H1 (cell line): ENCODE results near the gene FHIT. TPM values are rescaled to one million over a fixed set of nuclear protein-coding genes. Genes with fewer than 3 reads are reported as not detected.

Experiments
- CTCF ChIA-PET: fragments of 300-600 bp; sonication (Branson Sonifier 250); formaldehyde crosslinking; loops from one replicate; lab custom pipeline; 2021; ENCODE audit not compliant: partially characterized antibody; lab: Charles Lee
- POLR2A ChIA-PET: fragments of 300-600 bp; sonication (Branson Sonifier 250); formaldehyde crosslinking; loops from one replicate; lab custom pipeline; 2021; ENCODE audit warnings: inconsistent platforms; ENCODE audit not compliant: partially characterized antibody; lab: Charles Lee
- DNase-seq, 2 experiments: peaks; one replicate each; pipeline versions ENCODE4 v3.0.0 to v3.0.0-alpha.2; 2010 to 2022; ENCODE audit warnings: low spot score in 2 of 2, low read depth in 1 of 2, mixed read lengths in 1 of 2
- FAIRE-seq: peaks from 2 replicates; lab custom pipeline; 2011; peaks lifted over from hg19 to GRCh38; lab: Jason Lieb, UNC
- H2AFZ ChIP-seq: 2 replicates; pipeline ENCODE4 v1.8.1; 2012; ENCODE audit warnings: low read length, inconsistent platforms
- H2AK5ac ChIP-seq: 2 replicates; pipeline ENCODE4 v1.6.1; 2013; ENCODE audit warnings: low read depth, low read length
- H2BK120ac ChIP-seq: replicated peaks from 2 replicates; pipeline ENCODE3; 2013; ENCODE audit warnings: low read depth, low read length, inconsistent platforms
- H2BK12ac ChIP-seq: 2 replicates; pipeline ENCODE4 v1.6.1; 2013; ENCODE audit warnings: low read depth, low read length
- H2BK15ac ChIP-seq: 2 replicates; pipeline ENCODE4 v1.6.1; 2013; ENCODE audit warnings: low read length
- H2BK20ac ChIP-seq: 2 replicates; pipeline ENCODE4 v1.6.1; 2013; ENCODE audit warnings: low read length
- H2BK5ac ChIP-seq: 2 replicates; pipeline ENCODE4 v1.6.1; 2013; ENCODE audit warnings: low read depth, low read length
- H3K14ac ChIP-seq: 2 replicates; pipeline ENCODE4 v1.6.1; 2013; ENCODE audit warnings: inconsistent platforms; ENCODE audit not compliant: insufficient read length
- H3K18ac ChIP-seq: 2 replicates; pipeline ENCODE4 v1.6.1; 2013; ENCODE audit warnings: low read length; ENCODE audit errors: extremely low read depth
- H3K23ac ChIP-seq: 2 replicates; pipeline ENCODE4 v1.6.1; 2013; ENCODE audit warnings: inconsistent platforms; ENCODE audit not compliant: insufficient read length
- H3K23me2 ChIP-seq: 2 replicates; pipeline ENCODE4 v1.6.1; 2013; ENCODE audit warnings: low read depth, low read length
- H3K27ac ChIP-seq: 2 replicates; pipeline ENCODE4 v1.6.1; 2011; ENCODE audit warnings: low read depth, low read length, inconsistent platforms
- H3K27me3 ChIP-seq, 4 experiments: replicated peaks in 1 of 4; 1 replicate in 1 of 4; 2 replicates in 3 of 4; pipeline versions ENCODE4 v1.6.1 to v1.8.1; 2011 to 2013; ENCODE audit warnings: low read length in 3 of 4, mild to moderate bottlenecking in 3 of 4, inconsistent platforms in 2 of 4, mixed read lengths in 2 of 4, moderate library complexity in 1 of 4; ENCODE audit not compliant: control insufficient read depth in 3 of 4, insufficient read depth in 3 of 4; ENCODE audit errors: extremely low read depth in 1 of 4
- H3K36me3 ChIP-seq, 4 experiments: 2 replicates each; pipeline versions ENCODE4 v1.6.1 to v1.8.1; 2011 to 2013; ENCODE audit warnings: mild to moderate bottlenecking in 4 of 4, low read length in 3 of 4, moderate library complexity in 2 of 4, control low read depth in 1 of 4, inconsistent platforms in 1 of 4; ENCODE audit not compliant: insufficient read depth in 4 of 4, control insufficient read depth in 2 of 4
- H3K4ac ChIP-seq: replicated peaks from 2 replicates; pipeline ENCODE3; 2013; ENCODE audit warnings: low read length, low read depth, mixed read lengths, inconsistent platforms; ENCODE audit not compliant: insufficient read length
- H3K4me1 ChIP-seq, 4 experiments: replicated peaks in 1 of 4; 1 replicate in 1 of 4; 2 replicates in 3 of 4; pipeline versions ENCODE4 v1.6.1 to v1.8.1; 2011 to 2013; ENCODE audit warnings: low read length in 3 of 4, inconsistent platforms in 2 of 4, mixed read lengths in 1 of 4; ENCODE audit not compliant: insufficient read depth in 4 of 4, control insufficient read depth in 3 of 4
- H3K4me2 ChIP-seq, 2 experiments: 2 replicates each; pipeline versions ENCODE4 v1.6.1 to v1.8.1; 2011 to 2013; ENCODE audit warnings: low read depth in 2 of 2, low read length in 2 of 2, control low read depth in 1 of 2, inconsistent platforms in 1 of 2, mild to moderate bottlenecking in 1 of 2; ENCODE audit not compliant: insufficient read depth in 1 of 2
- H3K4me3 ChIP-seq, 4 experiments: fragments of 200-600, 300-600 bp in 1 of 4; sonication (generic), shearing (Covaris generic), sonication (Bioruptor Twin) in 1 of 4; 2 replicates each; pipeline versions ENCODE4 v1.5.1 to v1.8.1; 2011 to 2016; ENCODE audit warnings: low read length in 4 of 4, low read depth in 3 of 4, control low read depth in 2 of 4, inconsistent platforms in 2 of 4, mild to moderate bottlenecking in 2 of 4, mixed read lengths in 1 of 4, moderate library complexity in 1 of 4; ENCODE audit not compliant: insufficient read depth in 2 of 4; ENCODE audit errors: extremely low read depth in 1 of 4
- H3K56ac ChIP-seq: replicated peaks from 2 replicates; pipeline ENCODE3; 2013; ENCODE audit warnings: low read depth, mild to moderate bottlenecking, mixed read lengths, low read length, inconsistent platforms; ENCODE audit not compliant: insufficient read length
- H3K79me1 ChIP-seq: 2 replicates; pipeline ENCODE4 v1.6.1; 2013; ENCODE audit warnings: low read depth, low read length, control low read depth
- H3K79me2 ChIP-seq, 2 experiments: 2 replicates each; pipeline versions ENCODE4 v1.6.1 to v1.8.1; 2012 to 2013; ENCODE audit warnings: low read length in 2 of 2, mild to moderate bottlenecking in 2 of 2, inconsistent platforms in 1 of 2; ENCODE audit not compliant: insufficient read depth in 2 of 2, control insufficient read depth in 1 of 2
- H3K9ac ChIP-seq, 4 experiments: replicated peaks in 1 of 4; 1 replicate in 1 of 4; 2 replicates in 3 of 4; pipeline versions ENCODE4 v1.6.1 to v1.8.1; 2011 to 2013; ENCODE audit warnings: low read depth in 3 of 4, low read length in 3 of 4, control low read depth in 2 of 4, mild to moderate bottlenecking in 2 of 4, moderate library complexity in 2 of 4, inconsistent platforms in 1 of 4; ENCODE audit errors: extremely low read depth in 1 of 4
- H3K9me3 ChIP-seq, 2 experiments: 2 replicates each; pipeline versions ENCODE4 v1.6.1 to v1.8.1; 2012 to 2013; ENCODE audit warnings: mild to moderate bottlenecking in 2 of 2, moderate library complexity in 2 of 2, control low read depth in 1 of 2, inconsistent platforms in 1 of 2, low read depth in 1 of 2, low read length in 1 of 2, mixed read lengths in 1 of 2; ENCODE audit not compliant: insufficient read depth in 2 of 2
- H4K20me1 ChIP-seq, 2 experiments: replicated peaks in 1 of 2; 2 replicates each; pipeline versions ENCODE3 to v1.8.1; 2011 to 2013; ENCODE audit warnings: inconsistent platforms in 2 of 2, low read length in 2 of 2, mild to moderate bottlenecking in 1 of 2; ENCODE audit not compliant: insufficient read depth in 2 of 2, control insufficient read depth in 1 of 2
- H4K5ac ChIP-seq: 2 replicates; pipeline ENCODE4 v1.6.1; 2013; ENCODE audit warnings: low read length, low read depth, mixed read lengths, inconsistent platforms; ENCODE audit not compliant: insufficient read length
- H4K8ac ChIP-seq: 2 replicates; pipeline ENCODE4 v1.8.0; 2013; ENCODE audit warnings: mild to moderate bottlenecking, moderate library complexity, low read length, inconsistent platforms; ENCODE audit not compliant: insufficient read depth; ENCODE audit errors: extremely low read depth
- H4K91ac ChIP-seq: replicated peaks from 2 replicates; pipeline ENCODE3; 2013; ENCODE audit warnings: low read length, mixed read lengths, inconsistent platforms; ENCODE audit not compliant: insufficient read length
- CEBPB ChIP-seq: IDR thresholded peaks from 2 replicates; pipeline ENCODE4 v1.6.1; 2012; ENCODE audit warnings: low read depth, low read length
- KDM5A ChIP-seq: fragments of 200-600 bp; IDR thresholded peaks from 2 replicates; pipeline ENCODE4 v1.7.1; 2012; ENCODE audit warnings: mild to moderate bottlenecking, low read length, inconsistent platforms, mixed read lengths
- POLR2A ChIP-seq, 2 experiments: IDR thresholded peaks; 1 replicate in 1 of 2; 2 replicates in 1 of 2; pipeline ENCODE4 v1.6.1; 2011; ENCODE audit warnings: low read depth in 2 of 2, low read length in 2 of 2, mild to moderate bottlenecking in 2 of 2; ENCODE audit errors: control extremely low read depth in 1 of 2
- WGBS, 2 experiments: shearing (Covaris generic) in 1 of 2; methylation state at CpG; one replicate each; pipeline versions ENCODE4 v1.1.6 to v1.1.7; 2013 to 2015; ENCODE audit warnings: low lambda C conversion rate in 2 of 2, mixed read lengths in 2 of 2, inconsistent platforms in 1 of 2, low coverage in 1 of 2, missing lambda C conversion rate in 1 of 2; ENCODE audit not compliant: insufficient replicate concordance in 2 of 2, insufficient coverage in 1 of 2, insufficient read length in 1 of 2; ENCODE audit errors: extremely low coverage in 1 of 2, missing lambda C conversion rate in 1 of 2; 5-methylcytosine and 5-hydroxymethylcytosine counted together
- polyA plus RNA-seq, 7 experiments: library from polyadenylated mRNA; depleted of rRNA in 3 of 7; stranded (reverse) in 5 of 7; unstranded in 2 of 7; fragments of >200 nt in 5 of 7; fragments of 200-250 nt in 2 of 7; gene quantifications; 1 replicate in 5 of 7; 2 replicates in 1 of 7; 4 replicates in 1 of 7; pipeline versions ENCODE4 v1.2.1 to v1.2.3, GENCODE V29; 2011 to 2013; ENCODE audit warnings: missing spikeins in 2 of 7, mixed read lengths in 2 of 7
- total RNA-seq: library from RNA; stranded (reverse); fragmentation: NEBNext Ultra II Directional; extraction: Animal tissue kit (Norgen Biotek cat#: 25700); gene quantifications from 2 replicates; pipeline ENCODE4 v1.2.1, GENCODE V29; 2021
- TF ChIP-seq, protein P1 (sequence below): IDR thresholded peaks from 2 replicates; pipeline ENCODE4 v1.6.1; 2011; ENCODE audit warnings: low read length, improper control_type of control experiment

FHIT gene
- total and polyA plus RNA-seq, 2 of the 8 experiments (the other 6 are each of a cell fraction or from before 2014, with no cell fraction given): 1.2 to 3.2 TPM

- Histone ChIP-seq H3K9ac (no peak overlapping the region), H4K91ac (no peak overlapping the region), H2BK20ac (no peak overlapping the region), H4K20me1 (no peaks in the 10 kb centered on the region), H3K79me2 (no peaks in the 10 kb centered on the region), H3K4me1 (no peaks in the 10 kb centered on the region), H3K18ac (no peak overlapping the region), H4K5ac (no peak overlapping the region), H2BK15ac (no peak overlapping the region), H3K23me2 (no peaks in the 10 kb centered on the region), H3K4me2 (no peak overlapping the region), H2BK120ac (no peak overlapping the region), H3K56ac (no peak overlapping the region), H2BK12ac (no peak overlapping the region), H2AFZ (no peak overlapping the region), H3K9me3 (no peaks in the 10 kb centered on the region), H3K27ac (no peak overlapping the region), H3K36me3 (no peaks in the 10 kb centered on the region), H2AK5ac (no peak overlapping the region), H3K4me3 (no peak overlapping the region), H3K23ac (no peak overlapping the region), H3K79me1 (no peaks in the 10 kb centered on the region), H4K8ac (no peak overlapping the region), H3K27me3 (no peaks in the 10 kb centered on the region), H2BK5ac (no peak overlapping the region), H3K14ac (no peak overlapping the region), H3K4ac (no peak overlapping the region)
- FAIRE-seq (no peak), DNase-seq (no peak)
- WGBS, 2 experiments: 93% methylated on average over 3 of the region's 3 CpGs; no CpG with 5 or more reads in 1 of the 2 experiments
- TF ChIP-seq, protein P1, sequence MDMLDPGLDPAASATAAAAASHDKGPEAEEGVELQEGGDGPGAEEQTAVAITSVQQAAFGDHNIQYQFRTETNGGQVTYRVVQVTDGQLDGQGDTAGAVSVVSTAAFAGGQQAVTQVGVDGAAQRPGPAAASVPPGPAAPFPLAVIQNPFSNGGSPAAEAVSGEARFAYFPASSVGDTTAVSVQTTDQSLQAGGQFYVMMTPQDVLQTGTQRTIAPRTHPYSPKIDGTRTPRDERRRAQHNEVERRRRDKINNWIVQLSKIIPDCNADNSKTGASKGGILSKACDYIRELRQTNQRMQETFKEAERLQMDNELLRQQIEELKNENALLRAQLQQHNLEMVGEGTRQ: no peak
- TF ChIP-seq CEBPB (no peak), POLR2A (IDR thresholded peaks at IDR 0.05; ENCODE audit: control extremely low read depth in 1 of 2, low read depth in 2 of 2, low read length in 2 of 2) (no peak), KDM5A (no peak)
- POLR2A ChIA-PET: no interaction called here
- CTCF ChIA-PET: interaction anchor here (0.9 to 1.1 kb wide), 2 partner anchors 11 to 14 kb away, joined by 3 read pairs; no protein-coding TSS in a partner anchor
These were observed 1186.8 kb downstream of the FHIT start for GRCh38 chr3:60064210-60065178.
